Mucosa of descending colon (tissue), 3 donors: Measurements from ENCODE around the gene CYBRD1. TPM values are rescaled to one million over a fixed set of nuclear protein-coding genes. Genes with fewer than 3 reads are reported as not detected.

ENCODE experiments used
- ATAC-seq: fragments of 200-7000 bp; cut with Tn5 transposase; one replicate; pipeline ENCODE4 v1.9.1; 2020; ENCODE audit warnings: mild to moderate bottlenecking, moderate library complexity
- DNase-seq, 3 donors: peaks; one replicate each; pipeline ENCODE4 v3.0.0-alpha.2; 2020
- H3K36me3 ChIP-seq: fragments of 200-600 bp; one replicate; pipeline ENCODE4 v1.8.0; 2021; ENCODE audit warnings: low read depth, mild to moderate bottlenecking
- H3K4me1 ChIP-seq: fragments of 200-600 bp; one replicate; pipeline ENCODE4 v1.8.0; 2021; ENCODE audit warnings: low read depth, mild to moderate bottlenecking
- H3K4me3 ChIP-seq: fragments of 200-600 bp; one replicate; pipeline ENCODE4 v1.8.0; 2021; ENCODE audit warnings: mild to moderate bottlenecking
- H3K9me3 ChIP-seq: fragments of 200-600 bp; one replicate; pipeline ENCODE4 v1.8.0; 2021; ENCODE audit warnings: mild to moderate bottlenecking
- intact Hi-C, 2 donors: fragments of 100-400 bp; cut with DNase I in 1 of 2; cut with micrococcal nuclease in 1 of 2; formaldehyde crosslinking; loops; one replicate each; pipeline versions ENCODE4 v1.11.0 to v1.11.1; 2022; cut with DNase I, micrococcal nuclease
- long read RNA-seq, 2 donors: library from polyadenylated mRNA; unstranded; transcript quantifications; one replicate each; pipeline ENCODE4 v2.0.0, GENCODE V29; 2019 to 2021
- total RNA-seq, 3 donors: library from RNA; stranded (reverse); fragmentation: NEBNext Ultra II Directional in 2 of 3; extraction: Animal tissue kit (Norgen Biotek cat#: 25700) in 2 of 3; gene quantifications; one replicate each; pipeline versions ENCODE4 v1.2.1 to v1.2.4, GENCODE V29; 2021 to 2023
- TF ChIP-seq, protein P1 (sequence below): fragments of 200-600 bp; IDR thresholded peaks from one replicate; pipeline ENCODE4 v1.8.0; 2022; ENCODE audit warnings: antibody characterized with exemption, mild to moderate bottlenecking
- donor health status: DM: no; HTN: no; CAD: no; lungs with moderate emphysema.
- donor health status: DM: no; HTN: no; CAD: no.
- donor health status: DM: no; HTN: yes; CAD: no.

Gene CYBRD1, protein sequence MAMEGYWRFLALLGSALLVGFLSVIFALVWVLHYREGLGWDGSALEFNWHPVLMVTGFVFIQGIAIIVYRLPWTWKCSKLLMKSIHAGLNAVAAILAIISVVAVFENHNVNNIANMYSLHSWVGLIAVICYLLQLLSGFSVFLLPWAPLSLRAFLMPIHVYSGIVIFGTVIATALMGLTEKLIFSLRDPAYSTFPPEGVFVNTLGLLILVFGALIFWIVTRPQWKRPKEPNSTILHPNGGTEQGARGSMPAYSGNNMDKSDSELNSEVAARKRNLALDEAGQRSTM
- total RNA-seq = 100 to 1,000 TPM in 1 of 3 donors, 10 to 100 TPM in 2; 24.7 to 103 (median 36.5) TPM
- long read RNA-seq, donor 1, full-length matches to known transcripts = 56 of 70 reads
- long read RNA-seq, donor 1, partial matches to known transcripts = 2 of 70 reads
- long read RNA-seq, donor 1, other reads (novel, unspliced or antisense) = 12 of 70 reads
- long read RNA-seq, donor 2, full-length matches to known transcripts = 4 of 4 reads
- long read RNA-seq, donor 2, partial matches to known transcripts = 0 of 4 reads
- long read RNA-seq, donor 2, other reads (novel, unspliced or antisense) = 0 of 4 reads

DNA sequence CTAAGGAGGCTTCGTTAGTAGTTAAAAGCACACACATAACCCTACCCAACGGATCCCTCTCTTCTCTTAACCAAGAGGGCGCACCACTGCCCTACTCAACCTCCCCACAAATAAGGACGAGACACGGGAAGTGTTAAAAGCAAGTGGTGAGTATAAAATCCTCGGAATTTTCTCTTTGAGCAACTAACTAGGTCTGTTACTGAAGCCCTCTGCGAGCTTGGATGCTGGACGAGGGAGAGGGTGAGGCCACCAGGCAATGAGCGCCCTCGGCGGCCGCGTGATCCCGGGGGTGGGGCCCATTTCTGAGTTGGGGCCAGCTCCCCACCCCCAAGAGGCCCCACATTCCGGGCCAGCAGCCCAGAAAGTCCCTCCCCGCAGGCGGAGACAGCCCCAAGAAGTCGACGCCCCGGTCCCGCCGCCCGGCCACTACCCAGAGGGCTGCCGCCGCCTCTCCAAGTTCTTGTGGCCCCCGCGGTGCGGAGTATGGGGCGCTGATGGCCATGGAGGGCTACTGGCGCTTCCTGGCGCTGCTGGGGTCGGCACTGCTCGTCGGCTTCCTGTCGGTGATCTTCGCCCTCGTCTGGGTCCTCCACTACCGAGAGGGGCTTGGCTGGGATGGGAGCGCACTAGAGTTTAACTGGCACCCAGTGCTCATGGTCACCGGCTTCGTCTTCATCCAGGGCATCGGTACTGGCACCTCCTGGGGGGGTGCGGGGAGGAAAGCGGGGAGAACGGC, at the start of gene CYBRD1:
Gene CYBRD1, plus strand, starts transcription at position 423 of the 736 bp plus-strand sequence. Its CDS starts 72 bp downstream, at position 495.
- DNase-seq = peak; percentile 69 to 84 (median 81)
- ATAC-seq = peak; percentile 71
- no peaks in the 10 kb centered on the region for H3K36me3 ChIP-seq
- H3K4me3 ChIP-seq = peak within 1 kb of the TSS; percentile 43
- TF ChIP-seq, protein P1, sequence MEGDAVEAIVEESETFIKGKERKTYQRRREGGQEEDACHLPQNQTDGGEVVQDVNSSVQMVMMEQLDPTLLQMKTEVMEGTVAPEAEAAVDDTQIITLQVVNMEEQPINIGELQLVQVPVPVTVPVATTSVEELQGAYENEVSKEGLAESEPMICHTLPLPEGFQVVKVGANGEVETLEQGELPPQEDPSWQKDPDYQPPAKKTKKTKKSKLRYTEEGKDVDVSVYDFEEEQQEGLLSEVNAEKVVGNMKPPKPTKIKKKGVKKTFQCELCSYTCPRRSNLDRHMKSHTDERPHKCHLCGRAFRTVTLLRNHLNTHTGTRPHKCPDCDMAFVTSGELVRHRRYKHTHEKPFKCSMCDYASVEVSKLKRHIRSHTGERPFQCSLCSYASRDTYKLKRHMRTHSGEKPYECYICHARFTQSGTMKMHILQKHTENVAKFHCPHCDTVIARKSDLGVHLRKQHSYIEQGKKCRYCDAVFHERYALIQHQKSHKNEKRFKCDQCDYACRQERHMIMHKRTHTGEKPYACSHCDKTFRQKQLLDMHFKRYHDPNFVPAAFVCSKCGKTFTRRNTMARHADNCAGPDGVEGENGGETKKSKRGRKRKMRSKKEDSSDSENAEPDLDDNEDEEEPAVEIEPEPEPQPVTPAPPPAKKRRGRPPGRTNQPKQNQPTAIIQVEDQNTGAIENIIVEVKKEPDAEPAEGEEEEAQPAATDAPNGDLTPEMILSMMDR = no peak
- intact Hi-C loops = no loop called here
- H3K4me1 ChIP-seq = peaks cover 10% of the 10 kb centered on the region
- no peaks in the 10 kb centered on the region for H3K9me3 ChIP-seq

GRCh38 chr2:171475979-171476378, 46.3 kb upstream of the CYBRD1 start:
- ATAC-seq (no peak), DNase-seq (no peak)
- no peaks in the 10 kb centered on the region for H3K36me3 ChIP-seq
- no peaks in the 10 kb centered on the region for H3K4me1 ChIP-seq
- no peaks in the 10 kb centered on the region for H3K9me3 ChIP-seq
- intact Hi-C loops = no loop called here
- no peak overlapping the region for H3K4me3 ChIP-seq
- TF ChIP-seq, protein P1 = no peak

GRCh38 chr2:171478345-171478744, 43.9 kb upstream of the CYBRD1 start:
- Histone ChIP-seq H3K9me3 (no peaks in the 10 kb centered on the region), H3K36me3 (no peaks in the 10 kb centered on the region), H3K4me3 (no peak overlapping the region), H3K4me1 (no peaks in the 10 kb centered on the region)
- ATAC-seq (peak; percentile 55), DNase-seq (no peak)
- intact Hi-C loops = no loop called here
- TF ChIP-seq, protein P1 = no peak

GRCh38 chr2:171479154-171479814, 43.0 kb upstream of the CYBRD1 start:
- H3K36me3 ChIP-seq = no peaks in the 10 kb centered on the region
- H3K4me1 ChIP-seq = no peaks in the 10 kb centered on the region
- no peak overlapping the region for H3K4me3 ChIP-seq
- ATAC-seq = no peak
- no peak for DNase-seq
- TF ChIP-seq, protein P1 = no peak
- intact Hi-C loops = no loop called here
- H3K9me3 ChIP-seq = no peaks in the 10 kb centered on the region

DNA sequence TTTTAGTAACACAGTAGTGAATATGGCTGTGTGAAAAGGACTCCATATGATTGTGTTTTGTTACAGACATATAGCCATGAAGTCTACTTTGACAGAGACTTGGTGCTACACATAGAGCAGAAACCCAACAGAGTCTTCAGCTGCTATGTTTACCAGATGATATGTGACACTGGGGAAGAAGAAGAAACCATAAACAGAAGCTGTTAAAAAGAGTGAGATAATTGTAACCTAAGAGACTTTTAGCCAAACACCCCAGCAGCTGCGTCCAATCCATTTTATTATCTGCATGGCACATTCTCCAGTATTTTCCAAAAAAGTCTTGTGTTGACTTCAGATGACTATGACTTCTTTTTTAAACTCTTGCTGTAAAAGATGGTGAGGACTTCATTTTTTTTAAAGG, 41.4 kb upstream of the CYBRD1 start:
- Histone ChIP-seq H3K4me3 (no peak overlapping the region), H3K4me1 (no peaks in the 10 kb centered on the region), H3K36me3 (no peaks in the 10 kb centered on the region), H3K9me3 (no peaks in the 10 kb centered on the region)
- intact Hi-C loops = no loop called here
- no peak for DNase-seq
- TF ChIP-seq, protein P1 = no peak
- ATAC-seq = no peak
